NCI-H146 (cell line): ENCODE results near the gene YAP1.

ENCODE experiments used
- DNase-seq: peaks from one replicate; lab custom pipeline; 2025; lab: John Stamatoyannopoulos, UW

YAP1 gene

GRCh38 chr11:102109896-102110760 lies at the start of gene YAP1:
YAP1 (plus strand) TSS chr11:102110447; CDS start chr11:102110849, 402 bp downstream.
- no peak for DNase-seq

GRCh38 chr11:102061276-102061675 lies 49.0 kb upstream of the YAP1 start:
- DNase-seq, result no peak

GRCh38 chr11:102062106-102062505 lies 48.1 kb upstream of the YAP1 start:
- no peak for DNase-seq

GRCh38 chr11:102064316-102064715 lies 45.9 kb upstream of the YAP1 start:
- DNase-seq, result no peak

GRCh38 chr11:102070766-102071165 lies 39.5 kb upstream of the YAP1 start:
- no peak for DNase-seq

GRCh38 chr11:102071497-102072472 lies 38.5 kb upstream of the YAP1 start:
- DNase-seq, result no peak

- no peak for DNase-seq
Observed at GRCh38 chr11:102073253-102073652, 37.0 kb upstream of the YAP1 start.

- DNase-seq, result no peak
Observed at GRCh38 chr11:102079625-102080024, 30.6 kb upstream of the YAP1 start.

- no peak for DNase-seq
Observed at GRCh38 chr11:102081313-102081712, 28.9 kb upstream of the YAP1 start.

- no peak for DNase-seq
Observed at GRCh38 chr11:102085864-102086551, 24.2 kb upstream of the YAP1 start.

GRCh38 chr11:102097186-102097585 lies 13.1 kb upstream of the YAP1 start:
- no peak for DNase-seq

- no peak for DNase-seq
Observed at GRCh38 chr11:102099755-102100154, 10.5 kb upstream of the YAP1 start.

GRCh38 chr11:102108734-102109440 lies 1.4 kb upstream of the YAP1 start:
- DNase-seq, result no peak

- no peak for DNase-seq
Observed at GRCh38 chr11:102110761-102111010, 439 bp downstream of the YAP1 start.

GRCh38 chr11:102111011-102111786 lies 952 bp downstream of the YAP1 start:
- no peak for DNase-seq

GRCh38 chr11:102111787-102112508 lies 1.7 kb downstream of the YAP1 start:
- DNase-seq, result no peak

- DNase-seq, result no peak
Observed at GRCh38 chr11:102112509-102112821, 2.2 kb downstream of the YAP1 start.

- no peak for DNase-seq
Observed at GRCh38 chr11:102114032-102114431, 3.8 kb downstream of the YAP1 start.

GRCh38 chr11:102115557-102115956 lies 5.3 kb downstream of the YAP1 start:
- DNase-seq, result no peak

GRCh38 chr11:102116453-102117205 lies 6.4 kb downstream of the YAP1 start:
- no peak for DNase-seq
